Neutrophil (primary cell): ENCODE results near the gene BEST3.

Experiments used
- H3K27ac ChIP-seq: fragments of 200-600 bp; sonication (generic); 2 replicates; pipeline ENCODE4 v1.5.1; 2016; ENCODE audit warnings: mild to moderate bottlenecking, moderate library complexity
- H3K27me3 ChIP-seq: fragments of 200-600 bp; sonication (generic); 2 replicates; pipeline ENCODE4 v1.6.0; 2016; ENCODE audit warnings: mild to moderate bottlenecking
- H3K36me3 ChIP-seq: fragments of 200-600 bp; sonication (generic); 2 replicates; pipeline ENCODE4 v1.5.1; 2017
- H3K4me1 ChIP-seq, 2 experiments: fragments of 200-600 bp in 1 of 2; sonication (generic) in 1 of 2; 1 replicate in 1 of 2; 2 replicates in 1 of 2; pipeline versions ENCODE4 v1.5.1 to v1.6.1; 2013 to 2016; ENCODE audit warnings: low read depth in 1 of 2, low read length in 1 of 2, mild to moderate bottlenecking in 1 of 2, moderate library complexity in 1 of 2; ENCODE audit not compliant: control insufficient read depth in 1 of 2, insufficient read depth in 1 of 2
- H3K4me3 ChIP-seq, 2 experiments: fragments of 200-600 bp in 1 of 2; sonication (generic) in 1 of 2; 1 replicate in 1 of 2; 2 replicates in 1 of 2; pipeline ENCODE4 v1.5.1; 2013 to 2016; ENCODE audit warnings: low read depth in 1 of 2, low read length in 1 of 2, mild to moderate bottlenecking in 1 of 2, moderate library complexity in 1 of 2
- H3K9me3 ChIP-seq: fragments of 200-600 bp; sonication (generic); 2 replicates; pipeline ENCODE4 v1.5.1; 2016
- CTCF ChIP-seq: fragments of 200-600 bp; sonication (generic); IDR thresholded peaks from 2 replicates; pipeline ENCODE4 v1.5.1; 2016; ENCODE audit warnings: antibody characterized with exemption

Gene BEST3

GRCh38 chr12:69662764-69663163 lies 36.3 kb downstream of the BEST3 start:
- no peaks in the 10 kb centered on the region for H3K4me1 ChIP-seq
- no peak overlapping the region for H3K4me3 ChIP-seq
- no peaks in the 10 kb centered on the region for H3K36me3 ChIP-seq
- H3K9me3 ChIP-seq: no peaks in the 10 kb centered on the region
- peaks cover 13% of the 10 kb centered on the region for H3K27me3 ChIP-seq
- TF ChIP-seq CTCF: no peak
- H3K27ac ChIP-seq: no peak overlapping the region

GRCh38 chr12:69661386-69661785 lies 37.7 kb downstream of the BEST3 start:
- H3K27ac ChIP-seq: no peak overlapping the region
- H3K9me3 ChIP-seq: no peaks in the 10 kb centered on the region
- no peaks in the 10 kb centered on the region for H3K4me1 ChIP-seq
- TF ChIP-seq CTCF: no peak
- H3K4me3 ChIP-seq: no peak overlapping the region
- peaks cover 13% of the 10 kb centered on the region for H3K27me3 ChIP-seq
- H3K36me3 ChIP-seq: no peaks in the 10 kb centered on the region

GRCh38 chr12:69660164-69660863 lies 38.8 kb downstream of the BEST3 start:
- no peak for TF ChIP-seq CTCF
- no peak overlapping the region for H3K27ac ChIP-seq

GRCh38 chr12:69658203-69658602 lies 40.9 kb downstream of the BEST3 start:
- TF ChIP-seq CTCF: no peak
- Histone ChIP-seq H3K36me3 (no peaks in the 10 kb centered on the region), H3K4me1 (no peaks in the 10 kb centered on the region), H3K27ac (no peak overlapping the region), H3K9me3 (no peaks in the 10 kb centered on the region), H3K27me3 (peaks cover 13% of the 10 kb centered on the region), H3K4me3 (no peak overlapping the region)

More at GRCh38 chr12:69660164-69660863, 38.8 kb downstream of the BEST3 start:
- Histone ChIP-seq H3K27me3 (peaks cover 13% of the 10 kb centered on the region), H3K36me3 (no peaks in the 10 kb centered on the region), H3K9me3 (no peaks in the 10 kb centered on the region), H3K4me1 (no peaks in the 10 kb centered on the region), H3K4me3 (no peak overlapping the region)

- Histone ChIP-seq H3K27me3 (peaks cover 13% of the 10 kb centered on the region), H3K4me1 (no peaks in the 10 kb centered on the region), H3K9me3 (no peaks in the 10 kb centered on the region), H3K36me3 (no peaks in the 10 kb centered on the region), H3K27ac (no peak overlapping the region), H3K4me3 (no peak overlapping the region)
- TF ChIP-seq CTCF: no peak
Observed at GRCh38 chr12:69657376-69658137, 41.5 kb downstream of the BEST3 start.
